ENCODE measurements around the gene ADAMTS15.

The ADAMTS15 gene

DNA sequence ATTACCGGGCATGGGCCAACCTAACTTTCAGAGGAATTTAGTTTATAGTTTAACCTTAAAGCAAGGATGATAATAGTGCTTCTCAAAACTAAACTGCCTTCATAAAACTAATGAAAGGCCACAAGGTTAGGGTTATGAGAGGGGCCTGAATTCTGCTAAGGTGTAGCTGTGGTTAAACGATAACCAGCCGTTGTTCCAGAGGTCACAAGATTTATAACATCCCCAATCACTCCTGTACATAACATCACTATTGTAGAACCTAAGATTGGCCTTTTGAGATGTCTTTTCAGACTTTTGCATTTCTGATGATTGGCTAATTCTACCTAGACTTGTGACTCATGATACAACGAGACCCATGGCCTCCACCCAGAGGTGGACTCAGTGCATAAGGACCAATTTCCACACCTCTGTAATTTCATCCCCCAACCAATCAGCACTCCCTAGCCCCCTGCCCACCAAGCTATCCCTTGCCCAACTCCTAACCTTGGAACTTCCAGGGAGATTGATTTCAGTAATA lies 69.8 kb downstream of the ADAMTS15 start:
- DNase-seq, result no peak

DNA sequence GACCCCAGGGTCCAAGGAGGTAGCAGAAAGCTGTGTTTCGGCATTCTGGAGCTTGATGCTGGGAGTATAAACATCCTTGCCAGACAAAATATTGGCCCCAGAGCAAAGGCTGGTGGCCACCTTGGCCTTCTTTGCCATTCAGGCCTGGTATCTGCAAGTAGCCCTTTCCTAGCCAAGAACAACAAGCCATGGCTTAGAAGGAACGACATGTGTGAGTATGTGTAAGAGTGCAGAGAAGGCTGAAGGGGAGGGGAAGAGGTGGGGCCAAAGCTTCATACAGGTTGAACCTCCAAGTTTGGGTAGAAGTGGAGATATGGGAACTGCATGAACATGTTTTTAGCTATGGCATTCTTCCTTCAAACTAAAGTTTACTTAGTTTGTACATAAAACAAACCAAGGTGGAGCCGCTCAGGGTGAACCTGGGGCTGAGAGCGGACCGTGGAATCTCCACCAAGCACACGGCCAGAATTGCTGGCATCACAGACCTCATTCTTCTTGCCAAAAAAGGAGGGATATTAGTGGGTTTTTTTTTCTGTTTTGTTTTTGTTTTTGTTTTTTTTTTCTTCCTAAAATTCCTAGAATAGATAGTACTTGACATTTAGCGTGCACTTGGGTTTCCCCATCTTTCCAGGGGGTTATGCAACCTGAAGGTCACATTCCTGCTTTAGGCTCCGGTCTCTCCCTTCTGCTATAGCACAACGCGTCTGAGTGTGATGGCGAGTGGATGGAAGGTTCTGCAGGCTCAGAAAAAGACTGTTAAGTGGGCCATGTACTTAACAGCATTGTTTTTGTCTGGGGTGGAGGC lies 70.9 kb downstream of the ADAMTS15 start:
- DNase-seq, result no peak

DNA sequence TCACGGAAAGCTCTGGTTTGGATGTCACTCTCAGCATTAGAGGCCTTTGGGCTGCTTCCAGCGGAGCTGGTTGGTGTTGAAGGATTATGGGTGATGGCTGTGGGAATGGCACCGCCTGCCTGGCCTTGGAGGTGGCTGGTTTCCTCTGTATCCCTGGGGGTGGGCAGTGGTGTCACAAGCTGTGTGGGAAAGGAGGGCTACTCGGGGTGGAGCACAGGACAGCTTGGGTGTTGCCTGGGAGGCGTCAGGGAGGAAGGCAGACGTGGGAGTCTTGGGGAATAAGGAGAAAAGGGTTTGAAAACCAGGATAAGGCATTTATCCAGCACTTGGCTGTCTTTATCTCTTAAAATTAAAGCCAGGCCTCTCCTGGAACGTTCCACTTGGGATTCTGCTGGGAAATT lies 71.8 kb downstream of the ADAMTS15 start:
- DNase-seq, result no peak

DNA sequence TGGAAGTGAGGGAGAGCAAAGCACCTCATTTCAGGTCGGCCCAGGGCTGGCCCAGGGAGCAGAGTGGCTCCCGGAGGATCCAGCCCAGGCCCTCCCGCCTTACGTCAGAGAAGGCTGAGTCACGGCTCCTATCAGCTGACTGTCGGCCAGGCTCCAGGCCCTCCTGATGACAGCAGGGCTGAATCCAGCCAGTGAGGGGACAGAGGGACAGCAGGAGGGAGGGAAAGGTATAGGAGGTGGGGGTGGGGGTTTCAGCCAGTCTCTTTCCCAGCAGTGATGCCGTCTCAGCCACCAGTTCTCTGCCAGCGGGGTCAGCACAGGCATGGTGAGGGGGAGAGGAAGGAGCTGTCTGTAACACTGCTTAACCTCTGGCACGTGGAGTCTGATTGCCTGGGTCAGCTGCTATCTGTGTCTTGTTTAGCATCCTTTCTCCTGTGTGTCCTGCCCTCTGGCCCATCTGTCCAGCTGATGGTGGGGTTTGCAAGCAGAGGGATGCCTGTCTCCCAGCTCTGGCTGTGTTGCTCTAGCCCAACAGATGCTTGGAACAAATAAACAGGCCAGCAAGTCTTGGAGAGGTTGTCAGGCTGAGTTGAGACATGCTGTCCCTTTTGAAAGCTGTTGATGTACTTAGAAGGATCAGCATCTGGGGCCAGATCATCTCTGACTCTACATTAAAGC lies 74.0 kb downstream of the ADAMTS15 start:
- no peak for DNase-seq

DNA sequence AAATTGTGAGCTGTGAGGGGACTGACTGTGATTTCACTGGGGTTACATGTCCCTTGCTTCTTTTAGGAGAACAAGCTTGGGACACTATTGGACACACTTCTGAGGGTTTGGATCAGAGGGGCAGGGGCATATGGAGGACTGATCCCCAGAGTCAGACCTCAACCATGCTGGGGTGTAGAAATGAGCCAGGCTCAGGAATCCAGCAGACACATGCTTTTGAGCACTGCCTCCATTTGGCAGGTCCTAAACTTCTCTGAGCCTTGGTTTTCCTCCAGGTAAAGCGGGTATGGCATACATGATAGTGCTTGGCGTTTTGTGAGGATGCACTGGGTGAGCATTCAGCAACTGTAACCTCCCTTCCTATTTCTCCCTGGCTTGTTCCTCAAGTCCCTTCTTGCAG lies 74.7 kb downstream of the ADAMTS15 start:
- DNase-seq, result no peak

DNA sequence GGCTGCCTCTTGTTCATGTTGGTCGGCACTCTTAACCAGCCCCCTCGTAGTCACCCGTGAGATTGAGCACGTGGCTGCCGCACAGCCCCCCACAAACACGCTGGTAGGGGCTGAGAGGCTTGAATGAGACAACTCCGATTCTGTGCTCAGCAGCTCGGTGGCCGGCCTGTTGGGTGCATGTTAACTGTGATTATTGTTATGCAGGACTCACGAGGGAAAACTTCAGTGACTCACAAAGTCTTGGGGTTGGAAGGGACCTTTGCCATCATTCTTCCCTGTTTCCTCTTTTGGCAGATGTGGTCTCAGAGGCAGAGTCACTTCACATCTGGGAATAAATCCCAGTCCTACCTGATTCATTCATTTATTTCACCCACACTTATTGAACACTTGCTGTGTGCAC lies 75.2 kb downstream of the ADAMTS15 start:
- no peak for DNase-seq

DNA sequence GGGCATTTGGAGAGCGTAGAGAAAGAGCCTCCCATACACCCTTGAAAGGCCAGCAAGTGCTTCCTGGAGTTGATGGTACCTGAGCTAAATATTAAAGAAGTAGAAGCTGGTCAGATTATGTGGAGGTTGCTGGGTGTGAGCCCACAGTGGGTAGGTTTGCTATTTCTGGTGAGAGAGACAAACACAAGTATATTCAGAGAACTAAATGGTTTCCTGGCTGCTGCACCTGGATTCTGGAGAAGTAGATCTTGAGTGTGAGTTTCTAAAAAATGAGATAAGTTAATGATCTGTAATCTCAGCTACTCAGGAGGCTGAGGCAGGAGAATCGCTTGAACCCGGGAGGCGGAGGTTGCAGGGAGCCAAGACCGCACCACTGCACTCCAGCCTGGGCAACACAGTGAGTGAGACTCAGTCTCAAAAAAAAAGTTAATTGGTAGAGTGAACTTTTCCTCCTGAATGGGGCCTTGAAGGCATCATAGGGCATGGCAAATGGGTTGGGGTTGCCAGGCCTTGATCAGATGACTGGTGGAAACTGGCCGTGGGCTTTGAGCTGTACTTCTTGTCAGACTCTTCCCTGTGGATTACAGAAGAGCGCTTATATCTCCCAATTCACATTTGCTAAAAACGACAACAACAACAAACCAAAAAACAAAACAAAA lies 75.8 kb downstream of the ADAMTS15 start:
- no peak for DNase-seq

DNA sequence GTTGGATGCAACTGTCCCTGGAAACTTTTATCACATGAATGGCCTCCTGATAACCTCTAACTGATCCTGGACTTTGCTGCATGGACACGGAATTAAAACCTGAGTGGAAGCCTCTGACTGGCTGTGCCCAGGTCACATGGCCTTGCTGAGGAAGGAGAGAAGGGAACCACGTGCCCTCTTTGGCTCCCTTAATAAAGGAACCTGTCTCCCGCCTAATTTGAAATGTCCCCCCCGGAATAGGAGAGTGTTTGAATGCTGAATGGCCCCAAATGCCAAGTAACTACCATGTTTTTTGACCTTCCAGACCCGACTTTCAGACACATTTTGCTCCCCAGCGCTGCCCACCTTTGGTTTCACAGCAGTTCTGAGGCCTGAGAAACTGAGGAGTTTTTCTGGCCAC lies 76.9 kb downstream of the ADAMTS15 start:
- no peak for DNase-seq
